ENCODE measurements around the gene RBM27. TPM values are rescaled to one million over a fixed set of nuclear protein-coding genes. Genes with fewer than 3 reads are reported as not detected.

Gene RBM27
- total and polyA plus RNA-seq, 7 donors: 5.4 to 30.9 (median 20.1) TPM

- WGBS, 2 donors: 92 to 98% methylated on average over 5 of the region's 5 CpGs
- Histone ChIP-seq H3K4me3 (no peak overlapping the region), H3K36me3 (peaks cover 4 to 61% (median 9%) of the 10 kb centered on the region in 4 donors), H3K4me1 (no peaks in the 10 kb centered on the region), H3K27ac (no peak overlapping the region), H3K9me3 (no peaks in the 10 kb centered on the region), H3K27me3 (no peaks in the 10 kb centered on the region)
- no peak for DNase-seq
- intact Hi-C loops (cut with DNase I): no loop called here
- no peak for TF ChIP-seq POLR2AphosphoS5 (IDR thresholded peaks at IDR 0.05)
- TF ChIP-seq POLR2A (IDR thresholded peaks at IDR 0.05): no peak
- TF ChIP-seq CTCF (IDR thresholded peaks at IDR 0.05): no peak
- TF ChIP-seq EP300 (IDR thresholded peaks at IDR 0.05): no peak
These were observed 45.2 kb downstream of the RBM27 start for GRCh38 chr5:146248561-146248960.

DNA sequence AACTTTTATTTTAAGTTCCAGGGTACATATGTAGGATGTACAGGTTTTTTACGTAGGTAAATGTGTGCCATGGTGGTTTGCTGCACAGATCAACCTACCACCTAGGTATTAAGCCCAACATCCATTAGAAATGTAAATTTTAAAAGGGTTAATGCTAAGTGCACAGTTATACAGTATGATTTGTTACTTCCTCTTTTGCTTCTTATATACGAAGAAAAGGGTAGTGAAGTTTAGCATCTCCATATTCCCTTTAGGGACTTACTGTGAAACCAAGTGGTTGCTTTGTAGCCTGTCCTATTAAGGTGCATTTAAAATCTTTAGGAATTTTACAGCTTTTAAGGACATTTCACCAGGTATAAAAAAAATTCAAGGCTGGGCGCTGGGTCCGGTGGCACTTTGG lies 46.4 kb downstream of the RBM27 start:
- no peak overlapping the region for H3K4me3 ChIP-seq
- H3K27ac ChIP-seq: no peak overlapping the region
- H3K36me3 ChIP-seq: peaks cover 4 to 51% (median 9%) of the 10 kb centered on the region in 4 donors
- no peaks in the 10 kb centered on the region for H3K9me3 ChIP-seq
- no peaks in the 10 kb centered on the region for H3K27me3 ChIP-seq
- intact Hi-C loops (cut with DNase I): no loop called here
- 88 to 93% methylated on average over 4 of the region's 4 CpGs for WGBS, 2 donors
- H3K4me1 ChIP-seq: no peaks in the 10 kb centered on the region
- TF ChIP-seq EP300 (IDR thresholded peaks at IDR 0.05) (no peak), CTCF (IDR thresholded peaks at IDR 0.05) (no peak), POLR2AphosphoS5 (IDR thresholded peaks at IDR 0.05) (no peak), POLR2A (IDR thresholded peaks at IDR 0.05) (no peak)
- DNase-seq: no peak

Small RNA genes within 50 kb of the gene (small RNA-seq; reads per million reads assigned to genes)
- gene RNU7-180P: 0 reads per million in 3 donors

Other genes starting within 250 kb of the RBM27 start
- under 1 TPM in 1 of 4 donors, not detected in 3; 0.82 TPM for gene PLAC8L1, start 98.0 kb upstream of the RBM27 start, total RNA-seq
- gene PLAC8L1, start 98.0 kb upstream of the RBM27 start, polyA plus RNA-seq: under 1 TPM in 1 of 3 donors, not detected in 2; 0.36 TPM
- 10 to 100 TPM; 55.1 to 77.1 (median 62.9) TPM for gene LARS1, start 21.0 kb upstream of the RBM27 start, total RNA-seq
- 10 to 100 TPM; 19.0 to 42.5 (median 21.0) TPM for gene LARS1, start 21.0 kb upstream of the RBM27 start, polyA plus RNA-seq
- gene POU4F3, start 135.2 kb downstream of the RBM27 start, total RNA-seq: under 1 TPM in 2 of 4 donors, not detected in 2; under 0.01 to 0.83 TPM
- under 1 TPM in 1 of 3 donors, not detected in 2; 0.06 TPM for gene POU4F3, start 135.2 kb downstream of the RBM27 start, polyA plus RNA-seq
- 10 to 100 TPM; 37.7 to 67.3 (median 51.0) TPM for gene TCERG1, start 243.7 kb downstream of the RBM27 start, total RNA-seq
- 10 to 100 TPM; 10.2 to 37.9 (median 10.9) TPM for gene TCERG1, start 243.7 kb downstream of the RBM27 start, polyA plus RNA-seq